Measurements from ENCODE around the gene ANKS1B. TPM values are rescaled to one million over a fixed set of nuclear protein-coding genes. Genes with fewer than 3 reads are reported as not detected.
"Not testable (repeated sequence)": the region's sequence is repeated elsewhere in the genome, so short reads cannot be mapped to it uniquely, and the experiment has no call there.

Gene ANKS1B
- total RNA-seq, 2 donors from 2014 or later = 1.8 to 2.0 TPM

GRCh38 chr12:99732131-99732530 is 252.6 kb downstream of the ANKS1B start:
- H3K9me3 Mint-ChIP-seq = peaks cover 7% of the 10 kb centered on the region
- H3K4me3 Mint-ChIP-seq = no peak overlapping the region
- no peak for ATAC-seq (replicated peaks)
- H3K27me3 Mint-ChIP-seq = no peaks in the 10 kb centered on the region
- H3K27ac Mint-ChIP-seq = no peak overlapping the region
- no peaks in the 10 kb centered on the region for H3K4me1 Mint-ChIP-seq
- H3K36me3 Mint-ChIP-seq (ENCODE audit: low read depth) = no peaks in the 10 kb centered on the region

- Mint-ChIP-seq H3K27ac (no peak overlapping the region), H3K36me3 (ENCODE audit: low read depth) (no peaks in the 10 kb centered on the region), H3K27me3 (no peaks in the 10 kb centered on the region), H3K4me1 (no peaks in the 10 kb centered on the region), H3K4me3 (no peak overlapping the region), H3K9me3 (peaks cover 18% of the 10 kb centered on the region)
- no peak for ATAC-seq (replicated peaks)
Observed at GRCh38 chr12:99722690-99723486, 261.8 kb downstream of the ANKS1B start.

- H3K36me3 Mint-ChIP-seq (ENCODE audit: low read depth) = no peaks in the 10 kb centered on the region
- no peaks in the 10 kb centered on the region for H3K27me3 Mint-ChIP-seq
- no peak for ATAC-seq (replicated peaks)
- H3K27ac Mint-ChIP-seq = no peak overlapping the region
- no peaks in the 10 kb centered on the region for H3K4me1 Mint-ChIP-seq
- peaks cover 20% of the 10 kb centered on the region for H3K9me3 Mint-ChIP-seq
- no peak overlapping the region for H3K4me3 Mint-ChIP-seq
Observed at GRCh38 chr12:99721715-99722275, 262.9 kb downstream of the ANKS1B start.

- H3K4me3 Mint-ChIP-seq; H3K36me3 Mint-ChIP-seq (ENCODE audit: low read depth); ATAC-seq (replicated peaks); H3K27ac Mint-ChIP-seq; H3K4me1 Mint-ChIP-seq; H3K27me3 Mint-ChIP-seq: not testable (repeated sequence)
- H3K9me3 Mint-ChIP-seq = peaks cover 26% of the 10 kb centered on the region
Observed at GRCh38 chr12:99720083-99720465, 264.7 kb downstream of the ANKS1B start.

GRCh38 chr12:99719411-99720082 is 265.2 kb downstream of the ANKS1B start:
- not testable (repeated sequence) for H3K4me3 Mint-ChIP-seq, H3K27ac Mint-ChIP-seq, H3K4me1 Mint-ChIP-seq

GRCh38 chr12:99715841-99716510 is 268.8 kb downstream of the ANKS1B start:
- not testable (repeated sequence) for ATAC-seq (replicated peaks); H3K4me1 Mint-ChIP-seq; H3K4me3 Mint-ChIP-seq; H3K36me3 Mint-ChIP-seq (ENCODE audit: low read depth); H3K27me3 Mint-ChIP-seq; H3K27ac Mint-ChIP-seq
- peaks cover 21% of the 10 kb centered on the region for H3K9me3 Mint-ChIP-seq

More at GRCh38 chr12:99719411-99720082, 265.2 kb downstream of the ANKS1B start:
- ATAC-seq (replicated peaks); H3K27me3 Mint-ChIP-seq; H3K36me3 Mint-ChIP-seq (ENCODE audit: low read depth): not testable (repeated sequence)
- peaks cover 24% of the 10 kb centered on the region for H3K9me3 Mint-ChIP-seq

- H3K36me3 Mint-ChIP-seq (ENCODE audit: low read depth); H3K4me1 Mint-ChIP-seq; H3K27ac Mint-ChIP-seq; H3K27me3 Mint-ChIP-seq; H3K4me3 Mint-ChIP-seq; ATAC-seq (replicated peaks): not testable (repeated sequence)
- H3K9me3 Mint-ChIP-seq = peaks cover 21% of the 10 kb centered on the region
Observed at GRCh38 chr12:99714921-99715320, 269.8 kb downstream of the ANKS1B start.

GRCh38 chr12:99713946-99714520 is 270.7 kb downstream of the ANKS1B start:
- Mint-ChIP-seq H3K4me3 (no peak overlapping the region), H3K27ac (no peak overlapping the region), H3K27me3 (no peaks in the 10 kb centered on the region), H3K9me3 (peaks cover 21% of the 10 kb centered on the region), H3K36me3 (ENCODE audit: low read depth) (no peaks in the 10 kb centered on the region), H3K4me1 (no peaks in the 10 kb centered on the region)
- ATAC-seq (replicated peaks) = no peak

- Mint-ChIP-seq H3K4me3 (no peak overlapping the region), H3K4me1 (no peaks in the 10 kb centered on the region)
- ATAC-seq (replicated peaks) = no peak
Observed at GRCh38 chr12:99712281-99712680, 272.5 kb downstream of the ANKS1B start.

GRCh38 chr12:99711246-99711645 is 273.5 kb downstream of the ANKS1B start:
- Mint-ChIP-seq H3K4me1 (no peaks in the 10 kb centered on the region), H3K27ac (no peak overlapping the region), H3K36me3 (ENCODE audit: low read depth) (no peaks in the 10 kb centered on the region), H3K27me3 (no peaks in the 10 kb centered on the region), H3K4me3 (no peak overlapping the region), H3K9me3 (peaks cover 14% of the 10 kb centered on the region)
- no peak for ATAC-seq (replicated peaks)

More at GRCh38 chr12:99712281-99712680, 272.5 kb downstream of the ANKS1B start:
- Mint-ChIP-seq H3K27ac (no peak overlapping the region), H3K27me3 (no peaks in the 10 kb centered on the region), H3K36me3 (ENCODE audit: low read depth) (no peaks in the 10 kb centered on the region), H3K9me3 (peaks cover 21% of the 10 kb centered on the region)

GRCh38 chr12:99709619-99710018 is 275.1 kb downstream of the ANKS1B start:
- Mint-ChIP-seq H3K9me3 (peaks cover 11% of the 10 kb centered on the region), H3K27me3 (no peaks in the 10 kb centered on the region), H3K4me3 (no peak overlapping the region), H3K4me1 (no peaks in the 10 kb centered on the region), H3K27ac (no peak overlapping the region), H3K36me3 (ENCODE audit: low read depth) (no peaks in the 10 kb centered on the region)
- ATAC-seq (replicated peaks) = no peak

GRCh38 chr12:99709116-99709515 is 275.6 kb downstream of the ANKS1B start:
- Mint-ChIP-seq H3K4me1 (no peaks in the 10 kb centered on the region), H3K36me3 (ENCODE audit: low read depth) (no peaks in the 10 kb centered on the region), H3K27ac (no peak overlapping the region)

GRCh38 chr12:99707883-99708282 is 276.9 kb downstream of the ANKS1B start:
- Mint-ChIP-seq H3K4me3 (no peak overlapping the region), H3K9me3 (peaks cover 8% of the 10 kb centered on the region)
- ATAC-seq (replicated peaks) = no peak

More at GRCh38 chr12:99709116-99709515, 275.6 kb downstream of the ANKS1B start:
- Mint-ChIP-seq H3K4me3 (no peak overlapping the region), H3K27me3 (no peaks in the 10 kb centered on the region), H3K9me3 (peaks cover 9% of the 10 kb centered on the region)
- ATAC-seq (replicated peaks) = no peak

GRCh38 chr12:99706736-99707473 is 277.8 kb downstream of the ANKS1B start:
- Mint-ChIP-seq H3K27me3 (no peaks in the 10 kb centered on the region), H3K4me3 (no peak overlapping the region), H3K4me1 (no peaks in the 10 kb centered on the region), H3K9me3 (peaks cover 8% of the 10 kb centered on the region), H3K27ac (no peak overlapping the region), H3K36me3 (ENCODE audit: low read depth) (no peaks in the 10 kb centered on the region)
- ATAC-seq (replicated peaks) = no peak

More at GRCh38 chr12:99707883-99708282, 276.9 kb downstream of the ANKS1B start:
- Mint-ChIP-seq H3K36me3 (ENCODE audit: low read depth) (no peaks in the 10 kb centered on the region), H3K27me3 (no peaks in the 10 kb centered on the region), H3K4me1 (no peaks in the 10 kb centered on the region), H3K27ac (no peak overlapping the region)
